Spleen (tissue), 7 donors: ENCODE measurements around the gene RBM20.

Experiments used
- POLR2A ChIP-seq, 3 donors: fragments of 450-650 bp; IDR thresholded peaks; one replicate each; pipeline ENCODE4 v1.5.1; 2017; ENCODE audit warnings: antibody characterized with exemption in 3 of 3, mild to moderate bottlenecking in 1 of 3
- TF ChIP-seq, protein P1 (sequence below), 11 experiments: fragments of 200-600 bp in 7 of 11; fragments of 450-650 bp in 4 of 11; sonication (generic) in 4 of 11; IDR thresholded peaks in 8 of 11; conservative IDR thresholded peaks in 3 of 11; 1 replicate in 7 of 11; 2 replicates in 4 of 11; pipeline versions ENCODE4 v1.4.0 to v1.8.0; 2016 to 2021; ENCODE audit warnings: antibody characterized with exemption in 11 of 11, inconsistent platforms in 4 of 11, mild to moderate bottlenecking in 1 of 11
- donor health status: DM: no; HTN: no; CAD: no; lungs with moderate emphysema.
- donor health status: DM: no; HTN: no; CAD: no.
- donor health status: DM: no; HTN: no; CAD: no.

DNA sequence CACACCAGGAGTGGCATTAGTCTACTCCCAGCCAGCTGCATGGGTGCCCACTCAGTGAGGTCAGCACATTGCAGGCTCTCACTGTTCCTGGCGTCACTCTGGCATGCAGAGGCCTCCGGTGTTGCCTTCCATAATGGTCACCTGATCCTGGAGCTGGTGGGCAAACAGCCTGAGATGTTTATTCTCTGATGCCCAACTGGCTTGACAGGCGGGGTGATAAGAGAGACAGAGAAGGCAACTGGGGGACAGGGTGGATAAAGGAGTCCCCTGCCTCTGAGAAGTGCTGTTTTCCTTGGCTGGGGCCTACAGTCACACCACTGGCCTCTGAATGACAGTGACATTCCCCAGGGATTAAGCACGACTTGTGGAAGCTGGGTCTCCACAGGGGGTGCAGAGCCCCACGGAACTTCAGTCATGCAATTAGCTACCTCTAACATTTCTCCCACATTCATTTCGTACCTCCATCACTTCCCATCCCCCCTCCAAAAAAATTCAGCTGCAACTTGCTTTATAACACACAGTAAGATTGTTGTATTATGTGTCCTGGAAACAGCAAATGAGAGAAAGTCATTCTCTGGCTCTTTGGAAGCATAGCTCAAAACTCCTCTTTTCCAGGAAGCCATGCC, 7.1 kb upstream of the RBM20 start:
- TF ChIP-seq, protein P1, sequence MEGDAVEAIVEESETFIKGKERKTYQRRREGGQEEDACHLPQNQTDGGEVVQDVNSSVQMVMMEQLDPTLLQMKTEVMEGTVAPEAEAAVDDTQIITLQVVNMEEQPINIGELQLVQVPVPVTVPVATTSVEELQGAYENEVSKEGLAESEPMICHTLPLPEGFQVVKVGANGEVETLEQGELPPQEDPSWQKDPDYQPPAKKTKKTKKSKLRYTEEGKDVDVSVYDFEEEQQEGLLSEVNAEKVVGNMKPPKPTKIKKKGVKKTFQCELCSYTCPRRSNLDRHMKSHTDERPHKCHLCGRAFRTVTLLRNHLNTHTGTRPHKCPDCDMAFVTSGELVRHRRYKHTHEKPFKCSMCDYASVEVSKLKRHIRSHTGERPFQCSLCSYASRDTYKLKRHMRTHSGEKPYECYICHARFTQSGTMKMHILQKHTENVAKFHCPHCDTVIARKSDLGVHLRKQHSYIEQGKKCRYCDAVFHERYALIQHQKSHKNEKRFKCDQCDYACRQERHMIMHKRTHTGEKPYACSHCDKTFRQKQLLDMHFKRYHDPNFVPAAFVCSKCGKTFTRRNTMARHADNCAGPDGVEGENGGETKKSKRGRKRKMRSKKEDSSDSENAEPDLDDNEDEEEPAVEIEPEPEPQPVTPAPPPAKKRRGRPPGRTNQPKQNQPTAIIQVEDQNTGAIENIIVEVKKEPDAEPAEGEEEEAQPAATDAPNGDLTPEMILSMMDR (IDR thresholded peaks at IDR 0.05 in 8 of 11, conservative IDR thresholded peaks at IDR 0.05 in 3 of 11): no peak
- TF ChIP-seq POLR2A (IDR thresholded peaks at IDR 0.05): no peak
